Liver (tissue), 9 donors: ENCODE measurements around the gene ALG9. TPM values are rescaled to one million over a fixed set of nuclear protein-coding genes. Genes with fewer than 3 reads are reported as not detected.
"Not testable (repeated sequence)": the region's sequence is repeated elsewhere in the genome, so short reads cannot be mapped to it uniquely, and the experiment has no call there.

Source experiments
- DNase-seq: peaks from one replicate; pipeline ENCODE4 v3.0.0-alpha.2; 2017; ENCODE audit warnings: low spot score
- H3K27ac ChIP-seq, 2 donors: one replicate each; pipeline ENCODE4 v1.7.0; 2013; ENCODE audit warnings: inconsistent platforms in 2 of 2, low read length in 2 of 2, control low read depth in 1 of 2, low read depth in 1 of 2, mild to moderate bottlenecking in 1 of 2
- H3K27me3 ChIP-seq, 4 donors: one replicate each; pipeline versions ENCODE4 v1.6.1 to v1.7.0; 2013; ENCODE audit warnings: low read length in 3 of 4, inconsistent platforms in 1 of 4, mild to moderate bottlenecking in 1 of 4, moderate library complexity in 1 of 4; ENCODE audit not compliant: control insufficient read depth in 4 of 4, insufficient read depth in 4 of 4
- H3K36me3 ChIP-seq, 4 donors: one replicate each; pipeline versions ENCODE4 v1.6.1 to v1.7.0; 2013; ENCODE audit warnings: low read length in 3 of 4, mild to moderate bottlenecking in 3 of 4, low read depth in 1 of 4, moderate library complexity in 1 of 4; ENCODE audit not compliant: control insufficient read depth in 4 of 4, insufficient read depth in 3 of 4
- H3K4me1 ChIP-seq, 4 donors: one replicate each; pipeline versions ENCODE4 v1.6.1 to v1.7.0; 2013; ENCODE audit warnings: low read length in 3 of 4, mild to moderate bottlenecking in 3 of 4, moderate library complexity in 1 of 4; ENCODE audit not compliant: control insufficient read depth in 4 of 4, insufficient read depth in 4 of 4
- H3K4me3 ChIP-seq, 3 donors: one replicate each; pipeline versions ENCODE4 v1.6.1 to v1.7.0; 2013; ENCODE audit warnings: low read length in 3 of 3, control low read depth in 1 of 3, low read depth in 1 of 3, mild to moderate bottlenecking in 1 of 3
- H3K9ac ChIP-seq, 2 donors: one replicate each; pipeline ENCODE4 v1.7.0; 2013; ENCODE audit warnings: low read length in 2 of 2, mild to moderate bottlenecking in 2 of 2, moderate library complexity in 2 of 2, control low read depth in 1 of 2, low read depth in 1 of 2
- H3K9me3 ChIP-seq, 4 donors: one replicate each; pipeline versions ENCODE4 v1.6.1 to v1.7.0; 2013; ENCODE audit warnings: low read length in 3 of 4; ENCODE audit not compliant: control insufficient read depth in 4 of 4
- EGR1 ChIP-seq, 2 donors: IDR thresholded peaks; 2 replicates each; pipeline ENCODE4 v1.6.1; 2016 to 2018; ENCODE audit warnings: antibody characterized with exemption in 2 of 2, low read depth in 2 of 2
- FOXA1 ChIP-seq: IDR thresholded peaks from 2 replicates; pipeline ENCODE4 v1.6.1; 2016; ENCODE audit warnings: antibody characterized with exemption
- GABPA ChIP-seq, 2 donors: IDR thresholded peaks in 1 of 2; conservative IDR thresholded peaks in 1 of 2; 2 replicates each; pipeline ENCODE4 v1.6.1; 2016; ENCODE audit warnings: antibody characterized with exemption in 2 of 2, mild to moderate bottlenecking in 1 of 2, moderate library complexity in 1 of 2
- HNF4A ChIP-seq, 2 donors: conservative IDR thresholded peaks; 2 replicates each; pipeline ENCODE4 v1.6.1; 2016; ENCODE audit warnings: antibody characterized with exemption in 2 of 2, mild to moderate bottlenecking in 2 of 2
- HNF4G ChIP-seq: IDR thresholded peaks from 2 replicates; pipeline ENCODE4 v1.6.1; 2016; ENCODE audit warnings: antibody characterized with exemption
- JUND ChIP-seq, 2 donors: IDR thresholded peaks; 2 replicates each; pipeline ENCODE4 v1.6.1; 2016; ENCODE audit warnings: antibody characterized with exemption in 2 of 2
- NR2F2 ChIP-seq: IDR thresholded peaks from 2 replicates; pipeline ENCODE4 v1.6.1; 2016; ENCODE audit warnings: antibody characterized with exemption
- RAD21 ChIP-seq, 2 donors: IDR thresholded peaks; 2 replicates each; pipeline ENCODE4 v1.6.1; 2016; ENCODE audit warnings: antibody characterized with exemption in 2 of 2, mild to moderate bottlenecking in 2 of 2
- SP1 ChIP-seq: IDR thresholded peaks from 2 replicates; pipeline ENCODE4 v1.6.1; 2018; ENCODE audit warnings: antibody characterized with exemption, mild to moderate bottlenecking
- TAF1 ChIP-seq: conservative IDR thresholded peaks from 2 replicates; pipeline ENCODE4 v1.6.1; 2016; ENCODE audit warnings: antibody characterized with exemption, mild to moderate bottlenecking
- YY1 ChIP-seq: IDR thresholded peaks from 2 replicates; pipeline ENCODE4 v1.6.1; 2016; ENCODE audit warnings: antibody characterized with exemption, mild to moderate bottlenecking
- WGBS: extraction: QIAGEN DNeasy Blood & Tissue Kit; methylation state at CpG from one replicate; pipeline ENCODE4 v1.1.7; 2013; 5-methylcytosine and 5-hydroxymethylcytosine counted together
- polyA plus RNA-seq, 2 donors: library from polyadenylated mRNA; stranded (reverse) in 1 of 2; unstranded in 1 of 2; fragments of 200-250 nt in 1 of 2; fragments of >200 nt in 1 of 2; fragmentation: Nextera tagmentation in 1 of 2; extraction: Ambion mirVana in 1 of 2; gene quantifications; one replicate each; pipeline versions ENCODE4 v1.2.1 to v1.2.3, GENCODE V29; 2013 to 2015
- total RNA-seq, 2 donors: library from RNA; depleted of rRNA; stranded (reverse); fragments of >200 nt; gene quantifications; one replicate each; pipeline ENCODE4 v1.2.3, GENCODE V29; 2014
- TF ChIP-seq, protein P1 (sequence below): IDR thresholded peaks from 2 replicates; pipeline ENCODE4 v1.6.1; 2016; ENCODE audit warnings: antibody characterized with exemption
- TF ChIP-seq, protein P2 (sequence below): IDR thresholded peaks from 2 replicates; pipeline ENCODE4 v1.6.1; 2016; ENCODE audit warnings: antibody characterized with exemption, mild to moderate bottlenecking
- TF ChIP-seq, protein P3 (sequence below): IDR thresholded peaks from 2 replicates; pipeline ENCODE4 v1.6.1; 2016; ENCODE audit warnings: antibody characterized with exemption
- donor health status: healthy.
- donor health status: healthy.
- donor health status: healthy.
- donor health status: healthy.
- donor health status: healthy.

Gene ALG9
- total and polyA plus RNA-seq, 4 donors = 13.7 to 36.3 (median 20.2) TPM

DNA sequence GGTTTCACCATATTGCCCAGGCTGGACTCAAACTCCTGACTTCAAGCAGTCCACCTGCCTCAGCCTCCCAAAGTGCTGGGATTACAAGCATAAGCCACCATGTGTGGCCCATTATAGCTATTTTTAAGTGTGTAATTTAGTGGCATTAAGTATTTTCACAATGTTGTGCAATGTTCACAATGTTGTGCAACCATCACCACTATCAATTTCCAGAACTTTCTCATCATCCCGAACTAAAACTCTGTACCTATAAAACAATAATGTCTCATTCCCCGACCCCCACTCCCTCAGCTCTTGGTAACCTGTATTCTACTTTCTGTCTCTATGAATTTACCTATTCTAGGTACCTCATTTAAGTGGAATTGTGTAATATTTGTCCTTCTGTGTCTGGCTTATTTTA lies 15.5 kb upstream of the ALG9 start:
- TF ChIP-seq HNF4G (no peak), EGR1 (IDR thresholded peaks at IDR 0.05; ENCODE audit: low read depth in 2 of 2) (no peak), HNF4A (conservative IDR thresholded peaks at IDR 0.05) (no peak), JUND (IDR thresholded peaks at IDR 0.05) (no peak), GABPA (IDR thresholded peaks at IDR 0.05 in 1 of 2, conservative IDR thresholded peaks at IDR 0.05 in 1 of 2) (no peak), TAF1 (no peak)
- TF ChIP-seq, protein P1, sequence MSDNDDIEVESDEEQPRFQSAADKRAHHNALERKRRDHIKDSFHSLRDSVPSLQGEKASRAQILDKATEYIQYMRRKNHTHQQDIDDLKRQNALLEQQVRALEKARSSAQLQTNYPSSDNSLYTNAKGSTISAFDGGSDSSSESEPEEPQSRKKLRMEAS = no peak
- WGBS = 69% methylated on average over 2 of the region's 2 CpGs
- no peak for DNase-seq
- Histone ChIP-seq H3K4me3 (no peak overlapping the region), H3K4me1 (no peaks in the 10 kb centered on the region), H3K9me3 (no peaks in the 10 kb centered on the region), H3K27me3 (no peaks in the 10 kb centered on the region), H3K27ac (no peak overlapping the region), H3K9ac (no peak overlapping the region), H3K36me3 (peaks cover 0 to 6% (median 0%) of the 10 kb centered on the region in 4 donors)

DNA sequence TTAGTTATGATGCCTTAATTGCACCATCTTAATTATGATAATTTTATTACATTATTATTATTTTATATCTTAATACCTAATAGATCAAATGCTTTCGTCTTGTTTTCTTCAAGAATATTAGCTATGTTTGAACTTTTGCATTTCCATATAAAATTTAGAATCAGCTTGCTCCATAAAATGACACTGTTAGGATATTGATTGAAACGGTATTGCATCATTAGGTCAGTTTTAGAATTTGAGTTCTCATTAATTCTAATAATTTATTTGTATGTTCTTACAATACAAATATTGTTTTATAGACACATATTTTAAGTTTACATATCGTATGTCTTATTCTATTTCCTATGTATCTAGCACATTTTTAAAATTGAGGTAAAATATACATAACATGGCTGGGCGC lies 14.7 kb upstream of the ALG9 start:
- H3K9ac ChIP-seq = no peak overlapping the region
- no peaks in the 10 kb centered on the region for H3K4me1 ChIP-seq
- no peaks in the 10 kb centered on the region for H3K27me3 ChIP-seq
- no peak for TF ChIP-seq TAF1
- no peak for TF ChIP-seq SP1
- TF ChIP-seq EGR1 (IDR thresholded peaks at IDR 0.05; ENCODE audit: low read depth in 2 of 2) = no peak
- no peak for TF ChIP-seq FOXA1
- TF ChIP-seq RAD21 (IDR thresholded peaks at IDR 0.05) = no peak
- no peak for TF ChIP-seq NR2F2
- TF ChIP-seq, protein P2, sequence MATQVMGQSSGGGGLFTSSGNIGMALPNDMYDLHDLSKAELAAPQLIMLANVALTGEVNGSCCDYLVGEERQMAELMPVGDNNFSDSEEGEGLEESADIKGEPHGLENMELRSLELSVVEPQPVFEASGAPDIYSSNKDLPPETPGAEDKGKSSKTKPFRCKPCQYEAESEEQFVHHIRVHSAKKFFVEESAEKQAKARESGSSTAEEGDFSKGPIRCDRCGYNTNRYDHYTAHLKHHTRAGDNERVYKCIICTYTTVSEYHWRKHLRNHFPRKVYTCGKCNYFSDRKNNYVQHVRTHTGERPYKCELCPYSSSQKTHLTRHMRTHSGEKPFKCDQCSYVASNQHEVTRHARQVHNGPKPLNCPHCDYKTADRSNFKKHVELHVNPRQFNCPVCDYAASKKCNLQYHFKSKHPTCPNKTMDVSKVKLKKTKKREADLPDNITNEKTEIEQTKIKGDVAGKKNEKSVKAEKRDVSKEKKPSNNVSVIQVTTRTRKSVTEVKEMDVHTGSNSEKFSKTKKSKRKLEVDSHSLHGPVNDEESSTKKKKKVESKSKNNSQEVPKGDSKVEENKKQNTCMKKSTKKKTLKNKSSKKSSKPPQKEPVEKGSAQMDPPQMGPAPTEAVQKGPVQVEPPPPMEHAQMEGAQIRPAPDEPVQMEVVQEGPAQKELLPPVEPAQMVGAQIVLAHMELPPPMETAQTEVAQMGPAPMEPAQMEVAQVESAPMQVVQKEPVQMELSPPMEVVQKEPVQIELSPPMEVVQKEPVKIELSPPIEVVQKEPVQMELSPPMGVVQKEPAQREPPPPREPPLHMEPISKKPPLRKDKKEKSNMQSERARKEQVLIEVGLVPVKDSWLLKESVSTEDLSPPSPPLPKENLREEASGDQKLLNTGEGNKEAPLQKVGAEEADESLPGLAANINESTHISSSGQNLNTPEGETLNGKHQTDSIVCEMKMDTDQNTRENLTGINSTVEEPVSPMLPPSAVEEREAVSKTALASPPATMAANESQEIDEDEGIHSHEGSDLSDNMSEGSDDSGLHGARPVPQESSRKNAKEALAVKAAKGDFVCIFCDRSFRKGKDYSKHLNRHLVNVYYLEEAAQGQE = no peak
- no peak for TF ChIP-seq YY1
- TF ChIP-seq, protein P1 = no peak
- TF ChIP-seq, protein P3, sequence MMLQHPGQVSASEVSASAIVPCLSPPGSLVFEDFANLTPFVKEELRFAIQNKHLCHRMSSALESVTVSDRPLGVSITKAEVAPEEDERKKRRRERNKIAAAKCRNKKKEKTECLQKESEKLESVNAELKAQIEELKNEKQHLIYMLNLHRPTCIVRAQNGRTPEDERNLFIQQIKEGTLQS = no peak
- 94% methylated on average over 4 of the region's 4 CpGs for WGBS
- H3K27ac ChIP-seq = no peak overlapping the region
- DNase-seq = no peak
- H3K4me3 ChIP-seq = no peak overlapping the region
- H3K36me3 ChIP-seq = peaks cover 0 to 6% (median 0%) of the 10 kb centered on the region in 4 donors
- H3K9me3 ChIP-seq = no peaks in the 10 kb centered on the region

DNA sequence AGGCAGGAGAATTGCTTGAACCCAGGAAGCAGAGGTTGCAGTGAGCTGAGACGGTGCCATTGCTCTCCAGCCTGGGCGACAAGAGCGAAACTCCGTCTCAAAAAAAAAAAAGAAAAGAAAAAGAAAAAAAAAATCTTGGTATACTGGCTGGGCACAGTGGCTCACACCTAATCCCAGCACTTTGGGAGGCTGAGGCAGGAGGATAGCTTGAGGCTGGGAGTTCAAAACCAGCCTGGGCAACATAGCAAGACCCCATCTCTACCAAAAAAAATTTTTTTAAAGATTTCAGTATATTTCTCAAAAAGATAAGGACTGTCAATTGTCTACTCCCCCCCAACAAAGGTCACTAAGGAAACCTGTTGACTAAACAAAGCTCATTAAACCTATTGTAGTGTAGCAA lies 13.7 kb upstream of the ALG9 start:
- H3K9me3 ChIP-seq, H3K36me3 ChIP-seq, H3K4me3 ChIP-seq, H3K27ac ChIP-seq, H3K9ac ChIP-seq, DNase-seq, H3K4me1 ChIP-seq, H3K27me3 ChIP-seq: not testable (repeated sequence)
- 96% methylated on average over 4 of the region's 4 CpGs for WGBS
